Urothelium cell line (cell line): ENCODE measurements around the gene COPG2.
"Not testable (repeated sequence)": the region's sequence is repeated elsewhere in the genome, so short reads cannot be mapped to it uniquely, and the experiment has no call there.

ENCODE experiments used
- DNase-seq: peaks from one replicate; pipeline ENCODE4 v3.0.0; 2011; ENCODE audit warnings: low spot score, mixed read lengths
- FAIRE-seq: peaks from 2 replicates; lab custom pipeline; 2011; peaks lifted over from hg19 to GRCh38; lab: Jason Lieb, UNC

The COPG2 gene

DNA sequence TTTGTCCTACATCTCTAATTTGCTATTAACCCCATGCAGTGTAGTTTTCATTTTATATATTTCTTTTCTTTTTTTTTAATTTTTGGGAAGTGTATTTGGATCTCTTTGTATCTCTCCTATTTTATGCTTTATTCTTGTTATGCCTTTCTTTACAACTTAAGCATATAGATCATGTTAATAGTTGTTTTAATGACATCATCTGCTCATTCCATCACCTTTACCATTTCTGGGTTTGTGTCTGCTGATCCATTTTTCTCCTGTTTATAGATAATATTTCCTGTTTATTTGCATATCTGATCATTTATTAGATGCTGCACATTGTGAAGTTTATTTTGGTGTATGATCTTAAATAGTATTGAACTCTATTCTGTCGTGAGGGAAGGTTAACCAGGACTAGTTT lies 13.7 kb downstream of the COPG2 start:
- no peak for DNase-seq
- FAIRE-seq: no peak

DNA sequence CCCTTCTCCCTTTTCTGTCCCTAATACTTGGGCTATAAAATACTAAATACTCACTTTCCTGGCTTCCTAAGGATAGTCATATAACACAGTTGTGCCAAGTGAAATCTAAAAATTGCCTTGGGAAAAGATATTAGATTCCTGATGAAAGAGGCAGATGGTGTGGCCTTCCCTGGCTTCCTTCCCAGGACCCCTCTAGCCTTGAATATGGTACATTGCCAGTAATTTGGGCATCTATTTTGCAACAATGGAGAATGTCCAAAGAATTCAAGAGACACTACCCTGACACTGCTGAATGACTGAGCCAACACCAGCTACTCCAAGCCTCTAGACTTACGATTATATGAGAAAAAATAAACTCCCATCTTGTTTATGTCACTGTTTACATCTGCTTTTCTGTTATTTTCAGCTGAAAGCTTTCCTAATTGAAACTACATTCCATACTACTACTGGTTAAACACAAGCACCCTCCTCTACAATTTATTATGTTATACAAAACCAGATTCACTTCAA lies 17.9 kb downstream of the COPG2 start:
- no peak for DNase-seq
- FAIRE-seq: no peak

DNA sequence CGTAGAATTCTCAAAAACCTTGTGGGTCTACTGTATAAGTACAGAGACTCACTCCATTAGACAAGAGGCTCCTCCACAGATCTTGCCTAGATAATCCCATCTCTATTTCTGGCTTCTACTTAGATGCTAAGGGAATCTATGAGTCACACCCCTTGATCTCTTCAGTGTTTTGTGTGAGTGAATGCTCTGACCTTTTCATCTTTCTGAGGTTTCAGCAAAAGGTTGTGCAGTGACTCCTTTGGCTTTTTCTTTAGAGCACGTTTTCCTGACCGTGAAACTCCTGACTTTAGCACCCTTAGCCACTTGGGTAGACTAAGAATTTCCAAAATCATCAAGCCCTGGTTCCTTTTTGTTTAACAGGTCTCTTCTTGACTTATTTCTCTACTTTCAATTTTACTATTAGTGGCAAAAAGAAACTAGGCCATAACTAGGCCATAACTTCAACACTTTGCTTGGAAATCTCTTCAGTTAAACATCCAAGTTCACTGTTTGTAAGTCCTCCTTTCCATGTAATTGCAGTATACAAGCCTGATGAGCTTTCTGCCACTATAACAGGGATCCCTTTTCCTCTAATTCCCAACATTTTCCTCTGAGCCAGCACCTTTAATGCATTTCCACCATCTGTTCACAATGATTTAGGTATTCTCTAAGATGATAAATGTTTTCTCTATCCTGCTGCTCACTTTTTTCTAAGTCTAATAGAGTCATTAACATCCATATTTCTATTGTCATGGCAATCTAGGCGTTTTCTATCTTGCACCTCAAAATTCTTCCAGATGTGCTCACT lies 19.4 kb downstream of the COPG2 start:
- peak; percentile 8 for DNase-seq
- no peak for FAIRE-seq

DNA sequence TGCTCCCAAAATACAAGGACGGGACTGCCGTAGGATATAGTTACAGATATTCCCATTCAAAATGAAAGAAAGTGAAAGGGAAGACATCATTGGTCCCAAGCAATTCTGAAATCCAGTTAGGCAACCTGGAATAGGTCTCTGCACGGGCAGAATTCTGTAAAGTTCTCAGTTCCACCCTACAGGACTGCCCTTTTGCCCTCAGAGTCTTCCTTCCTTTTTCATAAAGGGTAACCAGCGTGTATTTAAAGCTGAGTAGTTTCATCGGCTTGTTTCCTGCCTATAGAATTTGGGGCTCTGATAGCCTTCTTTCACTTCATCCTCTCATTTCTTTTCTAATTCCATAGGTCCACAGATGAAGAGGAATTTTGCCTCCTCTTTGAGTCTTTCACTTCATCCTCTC lies 20.0 kb downstream of the COPG2 start:
- FAIRE-seq (no peak), DNase-seq (no peak)

DNA sequence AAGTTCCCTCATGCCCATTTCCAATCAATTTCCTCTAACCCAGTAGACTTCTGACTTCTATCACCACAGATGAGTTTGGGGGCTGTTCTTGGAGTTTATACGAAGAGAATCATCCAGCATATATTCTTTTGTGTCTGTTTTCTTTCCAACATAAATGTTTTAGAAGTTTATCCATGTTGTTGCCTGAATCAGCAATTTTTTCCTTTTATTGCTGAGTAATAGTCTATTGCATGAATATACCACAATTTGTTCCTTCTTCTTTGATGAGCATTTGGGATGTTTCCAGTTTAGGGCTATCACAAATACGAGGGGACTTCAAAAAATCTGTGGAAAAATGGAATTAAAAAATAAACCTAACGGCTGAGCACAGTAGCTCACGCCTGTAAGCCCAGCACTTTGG lies 26.2 kb downstream of the COPG2 start:
- FAIRE-seq: no peak
- no peak for DNase-seq

DNA sequence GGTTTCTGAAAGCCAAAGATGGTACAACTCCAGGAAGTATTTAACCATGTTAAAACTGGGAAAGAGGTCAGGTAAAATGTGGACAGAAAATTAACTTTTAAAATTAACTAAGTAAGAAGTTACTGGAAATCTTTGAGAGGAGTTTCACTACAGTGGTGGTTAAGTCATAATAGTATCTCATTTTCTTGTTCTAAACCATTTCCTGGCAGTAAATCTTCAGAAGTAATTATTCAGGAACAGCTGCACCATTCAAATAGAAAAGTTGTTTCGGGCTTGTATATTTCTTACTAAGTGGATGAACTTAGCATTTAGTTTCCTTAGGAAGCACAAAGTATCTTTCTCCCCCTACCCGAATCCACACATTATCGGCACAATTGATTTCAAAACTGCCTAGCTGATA lies 27.1 kb downstream of the COPG2 start:
- DNase-seq (no peak), FAIRE-seq (no peak)

DNA sequence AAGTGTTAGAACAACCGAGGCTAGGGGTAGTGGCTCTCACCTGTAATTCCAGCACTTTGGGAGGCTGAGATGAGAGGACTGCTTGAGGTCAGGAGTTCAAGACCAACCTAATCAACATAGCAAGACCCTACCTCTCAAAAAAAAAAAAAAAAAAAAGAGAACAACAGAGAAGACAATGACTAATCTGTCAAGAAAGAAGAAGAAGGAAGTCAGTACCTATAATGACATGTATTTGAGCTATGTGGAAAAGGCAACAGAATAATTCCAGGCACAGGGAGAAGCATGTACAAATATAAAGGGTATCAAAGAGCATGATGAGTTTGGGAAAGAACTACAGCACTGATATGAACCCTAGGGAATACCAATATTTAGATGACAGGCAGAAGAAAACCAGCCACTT lies 27.5 kb downstream of the COPG2 start:
- FAIRE-seq (no peak), DNase-seq (no peak)

DNA sequence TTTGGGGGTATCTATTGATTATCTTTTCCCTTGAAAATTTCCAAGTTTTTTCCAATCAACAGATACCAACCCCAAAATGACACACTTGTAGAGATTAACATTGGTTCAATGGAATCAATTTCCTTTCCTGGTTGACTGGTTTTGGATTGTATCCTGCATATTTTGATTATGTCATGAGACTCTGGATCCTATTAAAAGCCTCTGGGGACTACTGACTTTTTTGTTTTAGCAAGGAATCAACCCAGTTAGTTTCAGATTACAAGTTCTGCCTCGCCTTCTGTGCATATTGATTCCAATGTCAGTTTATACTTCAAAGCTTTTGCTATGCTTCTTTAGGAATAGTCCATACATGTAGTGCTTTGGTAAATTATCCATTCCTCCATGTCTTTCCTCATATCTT lies 29.2 kb downstream of the COPG2 start:
- DNase-seq: no peak
- FAIRE-seq: no peak

DNA sequence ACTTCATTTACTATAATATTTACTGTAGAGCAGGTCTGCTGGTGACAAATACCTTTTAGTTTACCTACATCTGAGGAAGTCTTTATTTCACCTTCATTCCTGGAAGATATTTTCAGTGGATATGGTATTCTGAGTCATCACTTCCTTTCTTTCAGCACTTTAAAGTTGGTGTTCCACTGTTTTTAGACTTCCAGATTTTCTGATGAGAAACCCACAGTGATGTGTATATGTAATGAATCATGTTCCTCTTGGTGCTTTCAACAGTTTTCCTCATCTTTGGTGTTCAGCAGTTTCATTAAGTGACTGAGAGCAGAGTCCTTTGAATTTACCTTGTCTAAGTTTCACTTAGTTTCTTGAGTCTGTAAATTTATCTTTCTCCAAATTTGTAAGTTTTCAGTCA lies 36.4 kb downstream of the COPG2 start:
- FAIRE-seq (no peak), DNase-seq (no peak)

DNA sequence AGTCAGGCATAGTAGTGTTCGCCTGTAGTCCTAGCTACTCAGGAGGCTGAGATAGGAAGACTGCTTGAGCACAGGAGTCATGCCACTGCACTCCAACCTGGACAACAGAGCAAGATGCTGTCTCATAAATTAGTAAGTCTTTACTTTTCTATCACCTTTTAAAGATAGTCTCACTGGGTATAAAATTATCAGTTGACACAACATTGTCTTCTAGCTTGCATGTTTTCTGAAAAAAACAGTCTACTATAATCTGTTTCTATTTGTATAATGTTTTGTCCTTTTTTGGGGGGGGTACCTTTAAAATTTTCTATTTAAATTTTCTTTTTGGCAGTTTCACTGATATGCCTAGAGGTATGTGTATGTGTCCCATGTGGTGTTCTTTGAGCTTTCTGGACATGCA lies 39.6 kb downstream of the COPG2 start:
- FAIRE-seq: no peak
- no peak for DNase-seq

DNA sequence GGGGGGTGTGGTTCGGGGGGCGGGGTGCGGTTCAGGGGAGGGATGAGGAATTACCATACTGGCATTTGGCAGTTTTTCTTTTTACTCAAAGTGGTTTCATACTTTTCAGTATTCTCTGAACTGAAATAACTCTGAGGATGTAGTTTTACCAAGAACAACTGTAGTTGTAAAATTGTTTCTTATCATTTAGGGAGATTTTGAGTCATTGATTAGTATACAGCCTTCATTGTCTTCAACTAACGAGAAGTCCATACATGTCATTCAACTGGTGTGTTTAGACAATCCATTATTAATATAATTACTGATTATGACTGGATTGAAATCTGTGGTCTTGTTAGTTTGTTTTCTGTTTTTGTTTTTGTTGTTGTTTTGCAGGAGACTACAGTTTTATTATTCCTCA lies 40.8 kb downstream of the COPG2 start:
- FAIRE-seq (no peak), DNase-seq (no peak)

DNA sequence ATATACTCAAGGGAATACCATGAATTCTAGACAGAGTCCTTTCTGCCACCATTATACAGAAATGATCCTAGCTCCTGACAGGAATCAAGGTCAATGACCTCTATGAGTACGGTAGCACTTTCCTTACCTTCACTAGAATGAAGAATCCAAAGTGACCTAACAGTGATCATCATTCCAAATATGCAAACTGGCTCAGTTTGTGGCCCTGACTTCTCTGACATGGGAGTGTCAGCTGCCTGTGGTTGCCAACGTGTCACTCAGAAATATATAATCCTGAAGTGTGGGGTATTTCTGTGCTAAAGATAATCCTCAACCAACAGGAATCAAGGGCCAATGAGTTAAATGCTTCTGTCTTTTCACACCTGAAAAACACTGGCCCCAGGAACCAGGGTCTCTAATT lies 45.7 kb downstream of the COPG2 start:
- FAIRE-seq (no peak), DNase-seq (no peak)

DNA sequence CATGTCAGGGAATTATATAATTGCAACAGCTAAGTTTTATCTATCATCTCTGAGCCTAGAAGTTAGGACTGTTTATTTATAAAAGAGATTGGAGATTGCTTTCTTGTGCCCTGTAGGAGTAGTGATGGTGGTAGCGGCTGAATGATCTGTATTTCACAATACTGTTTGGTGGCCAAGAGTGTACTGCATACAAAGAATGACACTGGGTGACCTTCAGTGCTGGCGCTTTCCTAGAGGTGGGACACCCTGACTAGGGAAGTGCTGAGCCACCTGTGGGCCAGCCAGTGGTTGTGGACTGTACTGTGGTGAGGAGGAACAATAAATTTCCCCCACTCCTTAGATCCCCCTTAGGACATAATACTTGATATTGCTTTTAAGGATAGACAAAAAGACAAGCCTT lies 53.0 kb downstream of the COPG2 start:
- DNase-seq (no peak), FAIRE-seq (no peak)

DNA sequence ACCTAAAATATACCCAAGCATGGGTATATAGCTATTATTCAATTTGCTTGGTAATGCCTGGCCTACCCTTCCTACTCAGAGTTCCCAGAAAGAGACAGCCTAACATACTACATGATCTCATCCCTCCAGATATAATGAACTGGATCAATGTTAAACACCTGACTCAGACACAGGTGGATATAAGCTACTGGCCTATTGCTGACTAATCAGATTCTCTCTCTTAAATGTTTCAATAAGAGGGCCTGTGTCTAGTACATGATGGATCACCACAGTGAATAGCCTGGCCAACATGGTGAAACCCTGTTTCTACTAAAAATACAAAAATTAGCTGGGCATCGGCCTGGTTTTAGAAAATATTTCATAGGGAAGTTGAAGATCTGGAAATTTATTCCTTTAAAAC lies 54.1 kb downstream of the COPG2 start:
- DNase-seq: no peak
- no peak for FAIRE-seq

DNA sequence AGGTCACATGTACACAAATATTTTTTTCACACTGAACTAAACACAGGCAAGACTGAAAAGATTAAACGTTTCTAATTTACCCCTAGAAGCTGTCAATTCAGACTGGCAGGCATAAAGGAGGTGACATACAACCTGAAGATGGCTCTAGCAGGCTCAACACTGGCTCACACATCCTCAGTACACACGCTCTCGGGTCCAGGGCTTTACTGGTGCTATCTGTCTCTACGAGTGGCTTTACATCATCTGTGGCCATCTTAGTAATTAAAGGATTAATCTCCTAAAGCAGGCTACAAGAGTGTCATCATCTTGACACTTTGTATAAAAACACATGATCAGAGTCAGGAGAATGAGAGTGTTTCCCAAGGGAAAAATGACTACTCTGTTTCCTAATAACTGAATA lies 57.3 kb downstream of the COPG2 start:
- DNase-seq (no peak), FAIRE-seq (no peak)

DNA sequence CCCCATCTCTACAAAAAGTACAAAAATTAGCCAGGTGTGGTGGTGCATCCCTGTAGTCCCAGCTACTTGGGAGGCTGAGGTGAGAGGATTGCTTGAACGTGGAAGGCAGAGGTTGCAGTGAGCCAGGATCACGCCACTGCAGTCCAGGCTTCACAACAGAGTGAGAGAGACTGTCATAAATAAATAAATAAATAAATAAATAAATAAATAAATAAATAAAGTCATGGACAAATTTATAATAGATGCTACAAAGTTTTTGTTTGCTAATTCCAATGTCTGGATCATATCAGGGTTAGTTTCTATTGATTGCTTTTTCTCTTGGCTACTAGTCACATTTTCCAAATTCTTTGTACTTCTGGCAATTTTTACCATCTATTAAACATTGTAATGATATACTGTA lies 61.5 kb downstream of the COPG2 start:
- not testable (repeated sequence) for DNase-seq, FAIRE-seq

DNA sequence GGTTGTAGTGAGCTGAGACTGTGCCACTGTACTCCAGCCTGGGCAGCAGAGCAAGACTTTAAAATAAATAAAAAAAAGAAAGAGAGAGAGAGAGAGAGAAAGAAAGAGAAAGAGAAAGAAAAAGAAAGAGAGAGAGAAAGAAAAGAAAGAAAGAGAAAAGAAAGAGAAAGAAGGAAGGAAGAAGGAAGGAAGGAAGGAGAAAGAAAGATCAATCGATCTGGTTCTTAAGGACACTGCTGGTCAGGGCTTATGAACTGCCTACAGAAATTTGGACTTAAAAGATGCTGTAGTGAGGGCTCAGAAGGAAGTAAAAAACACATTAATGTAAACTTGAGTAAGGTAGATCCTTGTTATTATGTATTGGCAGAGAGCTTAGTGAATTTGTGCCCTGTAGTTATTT lies 62.4 kb downstream of the COPG2 start:
- FAIRE-seq: no peak
- DNase-seq: no peak

DNA sequence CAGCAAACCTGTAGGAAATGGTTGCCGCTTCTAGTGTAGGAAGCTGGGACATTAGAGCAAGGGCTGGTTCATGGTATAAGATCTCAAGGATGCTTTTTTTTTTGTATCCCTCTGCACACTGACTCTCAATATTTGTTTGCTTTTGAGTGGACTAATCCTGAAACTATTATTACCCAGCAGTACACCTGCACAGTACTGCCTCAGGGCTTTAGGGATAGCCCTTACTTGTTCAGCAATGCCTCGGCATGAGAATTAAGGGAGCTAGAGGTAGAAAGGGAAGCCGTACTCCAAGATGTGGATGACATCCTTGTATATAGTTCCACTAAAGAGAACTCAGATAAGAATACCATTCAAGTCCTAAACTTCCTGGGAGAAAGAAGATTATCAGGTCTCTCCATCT lies 70.5 kb downstream of the COPG2 start:
- DNase-seq: no peak
- no peak for FAIRE-seq

DNA sequence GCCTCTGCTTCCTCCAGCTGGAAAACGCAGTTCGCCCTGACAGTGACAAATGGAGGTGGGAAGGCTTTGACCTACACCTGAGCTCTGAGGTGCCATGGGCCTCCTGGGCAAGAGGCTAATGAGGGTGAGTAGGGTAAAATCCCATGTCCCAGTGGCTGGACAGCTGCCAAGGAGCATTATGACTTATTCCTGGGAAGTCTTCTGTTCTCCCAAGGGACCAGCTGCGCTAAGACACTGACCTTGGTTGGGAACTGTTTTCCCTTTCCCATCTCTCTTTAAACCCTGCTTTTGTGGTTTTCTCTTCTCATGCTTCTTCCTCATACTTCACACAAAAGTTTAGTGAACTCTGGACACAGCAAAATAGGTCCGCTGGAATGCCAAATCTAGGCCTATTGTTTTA lies 72.6 kb downstream of the COPG2 start:
- no peak for FAIRE-seq
- DNase-seq: no peak

DNA sequence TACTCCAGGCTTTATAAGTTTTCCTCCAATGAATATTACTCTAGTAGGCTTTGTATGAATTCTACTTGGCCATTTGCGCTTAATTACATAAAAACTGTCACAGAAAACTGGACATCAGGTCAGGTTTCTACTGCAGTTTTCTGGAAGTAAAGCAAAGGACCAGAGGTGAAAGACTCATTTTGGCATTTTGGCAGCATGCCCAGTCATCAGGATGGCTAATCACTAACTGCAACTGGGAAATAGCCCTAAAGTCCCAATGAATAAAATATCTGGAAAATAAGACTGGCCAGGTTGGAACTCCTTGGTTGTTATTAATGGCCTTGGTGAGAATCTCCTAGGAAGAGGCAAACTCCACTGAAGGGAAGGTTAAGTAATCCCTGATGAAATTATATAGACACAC lies 75.5 kb downstream of the COPG2 start:
- FAIRE-seq: no peak
- DNase-seq: no peak

DNA sequence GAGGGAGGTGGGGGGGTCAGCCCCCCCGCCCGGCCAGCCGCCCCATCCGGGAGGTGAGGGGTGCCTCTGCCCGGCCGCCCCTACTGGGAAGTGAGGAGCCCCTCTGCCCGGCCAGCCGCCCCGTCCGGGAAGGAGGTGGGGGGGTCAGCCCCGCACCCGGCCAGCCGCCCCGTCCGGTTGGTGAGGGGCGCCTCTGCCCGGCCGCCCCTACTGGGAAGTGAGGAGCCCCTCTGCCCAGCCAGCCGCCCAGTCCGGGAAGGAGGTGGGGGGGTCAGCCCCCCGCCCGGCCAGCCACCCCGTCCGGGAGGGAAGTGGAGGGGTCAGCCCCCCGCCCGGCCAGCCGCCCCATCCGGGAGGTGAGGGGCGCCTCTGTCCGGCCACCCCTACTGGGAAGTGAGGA lies 77.1 kb downstream of the COPG2 start:
- FAIRE-seq, DNase-seq: not testable (repeated sequence)

DNA sequence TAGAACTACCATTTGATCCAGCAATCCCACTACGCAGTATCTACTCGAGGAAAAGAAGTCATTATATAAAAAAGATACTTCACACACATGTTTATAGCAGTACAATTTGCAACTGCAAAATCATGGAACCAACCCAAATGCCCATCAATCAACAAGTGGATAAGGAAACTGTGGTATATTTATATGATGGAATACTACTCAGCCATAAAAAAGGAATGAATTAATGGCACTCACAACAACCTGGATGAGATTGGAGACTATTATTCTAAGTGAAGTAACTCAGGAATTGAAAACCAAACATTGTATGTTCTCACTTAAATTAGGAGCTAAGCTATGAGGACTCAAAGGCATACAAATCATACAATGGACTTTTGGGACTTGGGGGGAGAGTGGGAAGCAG lies 82.6 kb downstream of the COPG2 start:
- not testable (repeated sequence) for DNase-seq, FAIRE-seq

DNA sequence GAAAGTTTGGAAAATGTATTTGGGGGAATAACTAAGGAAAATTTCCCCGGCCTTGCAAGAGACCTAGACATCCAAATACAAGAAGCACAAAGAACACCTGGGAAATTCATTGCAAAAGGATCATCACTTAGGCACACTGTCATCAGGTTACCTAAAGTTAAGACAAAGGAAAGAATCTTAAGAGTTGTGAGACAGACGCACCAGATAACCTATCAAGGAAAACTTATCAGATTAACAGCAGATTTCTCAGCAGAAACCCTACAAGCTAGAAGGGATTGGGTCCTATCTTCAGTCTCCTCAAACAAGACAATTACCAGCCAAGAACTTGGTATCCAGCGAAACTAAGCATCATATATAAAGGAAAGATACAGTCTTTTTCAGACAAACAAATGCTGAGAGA lies 93.4 kb downstream of the COPG2 start:
- not testable (repeated sequence) for FAIRE-seq, DNase-seq
